HG03521 (cell line): ENCODE data around the gene MPPED2.
"Not testable (repeated sequence)": the region's sequence is repeated elsewhere in the genome, so short reads cannot be mapped to it uniquely, and the experiment has no call there.

Experiments
- ATAC-seq: cut with Tn5 transposase; IDR thresholded peaks from one replicate; pipeline ENCODE4 v1.9.1; 2021; ENCODE audit warnings: mild to moderate bottlenecking, moderate library complexity; ENCODE audit not compliant: unreplicated experiment

The MPPED2 gene

GRCh38 chr11:30579415-30580175 lies 6.6 kb downstream of the MPPED2 start:
- no peak for ATAC-seq

DNA sequence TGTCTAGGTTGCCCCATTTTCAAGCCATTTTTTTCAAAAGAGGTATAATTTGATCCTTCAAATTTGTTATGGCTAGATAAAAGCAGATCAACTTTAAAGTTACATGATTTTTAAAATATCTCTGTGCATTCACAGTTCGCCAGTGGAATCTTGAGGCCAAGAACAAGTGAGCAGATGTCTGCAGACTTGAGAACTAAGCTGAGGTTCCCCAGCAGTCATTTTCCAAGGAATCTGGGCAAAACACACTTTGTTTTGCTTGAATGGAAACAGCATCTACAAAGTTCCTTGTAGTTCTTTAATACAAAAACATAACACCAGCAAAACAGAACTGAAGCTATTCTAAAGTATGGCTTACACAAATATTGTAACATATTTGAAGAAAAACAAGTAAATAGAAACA lies 7.7 kb downstream of the MPPED2 start:
- no peak for ATAC-seq

DNA sequence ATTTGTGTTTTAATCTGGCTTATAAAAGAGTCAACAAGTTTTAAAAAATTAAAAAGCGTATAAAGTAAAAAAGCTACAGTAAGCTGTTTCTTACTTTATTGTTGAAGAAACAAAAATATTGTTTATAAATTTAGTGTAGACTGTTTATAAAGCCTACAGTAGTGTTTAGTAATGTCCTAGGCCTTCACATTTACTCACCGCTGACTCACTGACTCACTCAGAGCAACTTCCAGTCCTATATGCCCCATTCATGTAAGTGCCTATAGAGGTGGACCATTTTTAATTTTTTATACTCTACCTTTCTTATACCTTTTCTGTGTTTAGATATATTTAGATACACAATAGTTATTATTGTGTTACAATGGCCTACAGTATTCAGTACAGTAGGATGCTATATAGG lies 12.2 kb downstream of the MPPED2 start:
- ATAC-seq: no peak

GRCh38 chr11:30568931-30569330 lies 17.2 kb downstream of the MPPED2 start:
- no peak for ATAC-seq

- no peak for ATAC-seq
These were observed 18.5 kb downstream of the MPPED2 start for GRCh38 chr11:30567644-30568043.

DNA sequence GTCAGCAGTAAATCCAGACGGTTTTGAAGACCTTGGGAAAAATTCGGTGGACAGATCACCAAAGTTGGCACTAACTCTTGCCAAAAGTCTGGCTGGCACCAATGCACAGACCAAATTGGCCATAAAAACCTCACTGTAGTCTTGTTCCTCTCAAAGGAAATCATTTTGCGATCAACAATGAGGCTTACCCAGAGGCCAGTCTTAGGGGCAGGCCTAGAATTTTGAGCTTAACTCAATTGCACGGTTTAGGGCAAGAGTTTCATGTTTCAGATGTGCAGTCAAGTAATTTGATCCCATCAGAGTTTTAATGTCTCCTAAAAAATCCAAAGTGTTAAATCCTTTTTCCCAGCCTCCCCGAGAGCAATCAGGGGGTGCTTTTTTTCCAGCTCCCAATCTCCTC lies 19.0 kb downstream of the MPPED2 start:
- ATAC-seq: no peak

DNA sequence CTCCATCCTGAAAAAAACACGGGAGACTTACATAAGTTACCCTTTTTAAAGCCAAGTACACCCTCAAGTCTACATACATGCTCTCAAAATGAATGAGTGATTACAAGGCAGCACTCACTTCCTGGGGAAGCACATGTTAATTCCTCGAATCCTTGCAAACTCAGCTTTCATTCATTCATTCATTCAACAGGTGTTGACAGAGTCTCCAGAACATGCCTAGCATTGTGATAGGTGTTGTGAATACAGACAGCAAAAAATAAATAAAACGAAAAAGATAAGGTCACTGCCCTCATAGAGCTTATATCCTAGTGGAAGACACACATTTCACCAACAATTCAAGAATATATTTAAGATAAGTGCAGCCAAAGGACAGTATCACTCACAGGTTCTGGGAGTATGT lies 19.7 kb downstream of the MPPED2 start:
- ATAC-seq: no peak

DNA sequence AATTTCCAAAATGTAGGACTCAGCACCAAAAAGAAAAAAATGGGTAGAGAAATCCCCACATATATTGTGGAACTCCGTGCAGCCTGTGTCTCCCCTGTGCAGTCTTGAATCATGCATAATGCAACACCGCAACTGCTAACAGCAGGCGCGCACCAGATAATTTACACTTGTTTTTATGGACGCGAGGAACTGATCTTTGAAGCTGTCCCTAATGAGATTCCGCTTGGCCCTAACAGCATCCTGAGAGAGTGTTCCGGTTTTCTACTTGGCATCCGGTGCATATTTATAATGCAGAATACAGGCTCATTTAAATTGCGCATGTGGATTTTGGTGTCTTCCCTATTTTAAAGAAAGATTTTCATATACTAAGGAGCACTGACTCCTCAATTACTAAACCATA lies 21.1 kb downstream of the MPPED2 start:
- no peak for ATAC-seq

DNA sequence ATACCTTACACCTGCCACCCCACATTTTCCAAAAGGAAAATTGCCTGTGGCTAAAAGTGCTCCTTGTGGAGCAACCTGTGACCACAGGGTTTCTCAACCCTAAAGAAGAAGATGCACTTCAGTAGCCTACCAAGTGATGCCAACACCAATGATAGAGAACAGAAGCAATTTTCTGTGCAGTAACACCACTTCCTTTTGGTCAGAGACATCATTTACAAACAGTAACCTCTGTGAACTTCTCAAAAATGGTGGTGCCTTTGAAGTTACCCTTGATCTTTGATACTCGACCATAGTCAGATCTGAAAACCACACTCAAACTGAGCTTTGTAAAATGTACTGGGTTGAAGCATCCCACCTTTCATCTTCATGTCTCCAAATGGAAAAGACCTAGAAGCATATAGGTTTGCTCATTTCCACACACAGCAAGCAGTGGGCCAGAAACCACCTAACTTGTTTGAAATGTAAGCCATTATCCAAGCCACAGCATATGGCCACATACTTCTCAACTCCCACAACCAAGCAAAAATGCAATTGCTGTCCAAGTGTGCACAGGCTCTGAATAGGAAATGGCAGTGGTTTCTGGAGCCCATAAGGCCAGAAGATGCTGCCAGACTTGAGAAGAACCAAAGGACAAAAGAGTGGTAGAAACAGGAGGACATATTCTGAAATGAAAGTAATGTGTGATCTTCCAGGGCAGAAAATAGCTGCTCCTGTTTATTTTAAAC lies 24.3 kb downstream of the MPPED2 start:
- no peak for ATAC-seq

DNA sequence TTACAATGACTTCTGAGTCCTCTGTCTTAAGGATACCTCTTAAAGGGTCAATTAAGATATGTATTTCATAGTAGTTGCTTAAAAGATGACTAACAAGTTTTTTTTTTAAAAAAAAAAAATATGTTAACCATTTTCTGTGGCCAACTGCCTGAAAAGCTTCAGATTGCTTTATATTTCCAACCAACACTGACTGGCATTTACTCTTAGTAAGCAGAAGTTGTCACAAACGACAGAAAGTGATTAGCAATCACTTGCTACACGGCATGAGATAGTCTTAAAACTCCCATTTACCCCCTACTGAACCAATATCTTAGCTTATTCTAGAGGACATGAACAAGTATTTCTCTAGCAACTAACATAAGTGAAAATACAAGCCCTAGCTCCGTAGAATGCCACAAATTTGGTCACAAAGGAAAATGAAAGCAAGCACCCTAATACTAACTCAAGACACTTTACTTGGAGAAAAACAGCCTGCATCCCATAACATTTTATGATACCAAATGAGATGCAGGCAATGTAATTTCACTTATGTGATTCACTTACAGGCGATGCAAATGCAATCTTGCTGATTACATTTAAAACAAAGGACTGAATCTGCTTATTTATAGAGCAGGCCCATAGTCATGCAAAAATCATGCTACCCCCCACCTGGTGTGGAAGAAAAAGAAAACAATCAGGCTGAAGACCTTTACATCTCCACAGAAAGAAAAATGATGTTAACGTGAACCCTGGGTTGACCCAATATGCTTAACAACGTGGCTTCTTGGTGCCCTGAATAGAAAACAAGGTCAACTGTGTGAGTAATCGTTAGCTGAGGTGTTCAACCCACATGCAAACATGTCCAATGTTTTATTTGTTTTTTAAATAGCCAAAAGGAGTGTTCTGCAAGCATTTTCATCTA lies 25.7 kb downstream of the MPPED2 start:
- no peak for ATAC-seq

- no peak for ATAC-seq
These were observed 27.1 kb downstream of the MPPED2 start for GRCh38 chr11:30559004-30559403.

GRCh38 chr11:30554587-30554986 lies 31.6 kb downstream of the MPPED2 start:
- ATAC-seq: not testable (repeated sequence)

- no peak for ATAC-seq
These were observed 32.5 kb downstream of the MPPED2 start for GRCh38 chr11:30553521-30554110.

GRCh38 chr11:30552839-30553238 lies 33.3 kb downstream of the MPPED2 start:
- no peak for ATAC-seq

- ATAC-seq: no peak
These were observed 36.1 kb downstream of the MPPED2 start for GRCh38 chr11:30550022-30550542.

DNA sequence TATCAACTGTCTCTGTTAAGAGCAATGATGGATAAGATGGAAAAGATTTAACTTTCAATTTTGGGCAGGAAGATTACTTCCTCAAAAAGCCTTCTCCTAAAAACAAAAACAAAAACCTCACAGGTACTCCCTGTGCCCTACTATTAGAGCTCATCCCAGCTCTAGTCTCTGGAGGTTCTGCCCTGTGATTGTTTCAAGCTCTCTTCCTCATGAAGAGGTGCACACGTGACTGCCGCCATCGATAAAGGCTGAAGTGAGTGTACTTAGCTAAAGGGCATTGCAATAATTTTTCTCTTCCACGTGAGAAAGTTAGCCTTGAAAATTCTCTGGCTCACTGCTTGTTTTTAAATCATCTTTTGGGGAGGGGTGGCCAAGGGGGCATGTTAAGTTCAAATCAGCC lies 36.6 kb downstream of the MPPED2 start:
- ATAC-seq: no peak

- no peak for ATAC-seq
These were observed 39.8 kb downstream of the MPPED2 start for GRCh38 chr11:30546334-30546733.

GRCh38 chr11:30545507-30545906 lies 40.6 kb downstream of the MPPED2 start:
- ATAC-seq: no peak

DNA sequence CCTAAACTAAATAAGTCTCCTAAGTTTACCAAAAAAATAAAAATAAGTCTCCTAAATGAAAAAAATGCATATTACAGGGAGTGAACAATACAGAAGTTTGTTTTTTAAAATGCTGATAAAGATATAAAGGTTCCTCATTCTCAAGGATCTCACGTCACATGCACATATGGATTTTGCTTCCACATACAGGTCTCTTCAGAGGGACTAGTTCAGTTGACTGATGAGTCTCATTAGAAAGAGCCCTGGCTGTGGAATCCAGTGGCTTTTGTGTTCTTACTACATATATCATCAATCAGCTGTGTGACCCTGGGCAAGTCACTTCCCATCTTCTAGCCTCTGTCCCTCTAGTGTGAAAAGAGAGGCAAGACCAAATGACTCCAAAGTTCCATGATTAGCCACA lies 43.1 kb downstream of the MPPED2 start:
- no peak for ATAC-seq

- no peak for ATAC-seq
These were observed 45.4 kb downstream of the MPPED2 start for GRCh38 chr11:30540781-30541180.

DNA sequence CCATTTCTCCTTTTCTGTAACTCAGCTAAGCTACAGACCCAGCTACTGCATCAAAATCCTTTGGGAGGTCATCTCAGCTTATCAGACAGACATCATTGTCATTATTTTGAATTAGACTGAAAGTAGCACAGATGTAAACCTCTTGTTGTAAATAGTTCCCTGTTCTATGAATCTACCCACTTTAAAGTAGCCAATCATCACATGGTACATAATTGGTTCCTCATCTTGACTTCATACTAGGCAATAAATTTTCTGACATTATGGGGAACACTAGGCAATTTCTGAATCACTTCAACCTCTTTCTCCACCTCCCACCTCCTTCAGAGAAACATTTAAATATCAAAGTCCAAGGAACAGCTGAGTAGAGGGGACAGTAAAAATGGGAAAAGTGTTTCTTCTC lies 47.9 kb downstream of the MPPED2 start:
- ATAC-seq: no peak
